HG03108 (cell line): ENCODE results near the gene SRD5A2.

Experiments used
- ATAC-seq: cut with Tn5 transposase; IDR thresholded peaks from one replicate; pipeline ENCODE4 v1.9.1; 2021; ENCODE audit warnings: moderate library complexity; ENCODE audit not compliant: unreplicated experiment

Gene SRD5A2

GRCh38 chr2:31474296-31474695 is 106.4 kb downstream of the SRD5A2 start:
- no peak for ATAC-seq
